Liver (tissue), 9 donors: Measurements from ENCODE around the gene SUGP2. TPM values are rescaled to one million over a fixed set of nuclear protein-coding genes. Genes with fewer than 3 reads are reported as not detected.
A peak's percentile ranks its signal among the peaks of the same experiment; 100 is the strongest.

Source experiments
- DNase-seq: peaks from one replicate; pipeline ENCODE4 v3.0.0-alpha.2; 2017; ENCODE audit warnings: low spot score
- H3K27ac ChIP-seq, 2 donors: one replicate each; pipeline ENCODE4 v1.7.0; 2013; ENCODE audit warnings: inconsistent platforms in 2 of 2, low read length in 2 of 2, control low read depth in 1 of 2, low read depth in 1 of 2, mild to moderate bottlenecking in 1 of 2
- H3K27me3 ChIP-seq, 4 donors: one replicate each; pipeline versions ENCODE4 v1.6.1 to v1.7.0; 2013; ENCODE audit warnings: low read length in 3 of 4, inconsistent platforms in 1 of 4, mild to moderate bottlenecking in 1 of 4, moderate library complexity in 1 of 4; ENCODE audit not compliant: control insufficient read depth in 4 of 4, insufficient read depth in 4 of 4
- H3K36me3 ChIP-seq, 4 donors: one replicate each; pipeline versions ENCODE4 v1.6.1 to v1.7.0; 2013; ENCODE audit warnings: low read length in 3 of 4, mild to moderate bottlenecking in 3 of 4, low read depth in 1 of 4, moderate library complexity in 1 of 4; ENCODE audit not compliant: control insufficient read depth in 4 of 4, insufficient read depth in 3 of 4
- H3K4me1 ChIP-seq, 4 donors: one replicate each; pipeline versions ENCODE4 v1.6.1 to v1.7.0; 2013; ENCODE audit warnings: low read length in 3 of 4, mild to moderate bottlenecking in 3 of 4, moderate library complexity in 1 of 4; ENCODE audit not compliant: control insufficient read depth in 4 of 4, insufficient read depth in 4 of 4
- H3K4me3 ChIP-seq, 3 donors: one replicate each; pipeline versions ENCODE4 v1.6.1 to v1.7.0; 2013; ENCODE audit warnings: low read length in 3 of 3, control low read depth in 1 of 3, low read depth in 1 of 3, mild to moderate bottlenecking in 1 of 3
- H3K9ac ChIP-seq, 2 donors: one replicate each; pipeline ENCODE4 v1.7.0; 2013; ENCODE audit warnings: low read length in 2 of 2, mild to moderate bottlenecking in 2 of 2, moderate library complexity in 2 of 2, control low read depth in 1 of 2, low read depth in 1 of 2
- H3K9me3 ChIP-seq, 4 donors: one replicate each; pipeline versions ENCODE4 v1.6.1 to v1.7.0; 2013; ENCODE audit warnings: low read length in 3 of 4; ENCODE audit not compliant: control insufficient read depth in 4 of 4
- ATF3 ChIP-seq: IDR thresholded peaks from 2 replicates; pipeline ENCODE4 v1.6.1; 2016; ENCODE audit warnings: antibody characterized with exemption
- FOXA1 ChIP-seq: IDR thresholded peaks from 2 replicates; pipeline ENCODE4 v1.6.1; 2016; ENCODE audit warnings: antibody characterized with exemption
- FOXA2 ChIP-seq: IDR thresholded peaks from 2 replicates; pipeline ENCODE4 v1.6.1; 2016; ENCODE audit warnings: antibody characterized with exemption
- GABPA ChIP-seq, 2 donors: IDR thresholded peaks in 1 of 2; conservative IDR thresholded peaks in 1 of 2; 2 replicates each; pipeline ENCODE4 v1.6.1; 2016; ENCODE audit warnings: antibody characterized with exemption in 2 of 2, mild to moderate bottlenecking in 1 of 2, moderate library complexity in 1 of 2
- HNF4A ChIP-seq, 2 donors: conservative IDR thresholded peaks; 2 replicates each; pipeline ENCODE4 v1.6.1; 2016; ENCODE audit warnings: antibody characterized with exemption in 2 of 2, mild to moderate bottlenecking in 2 of 2
- RAD21 ChIP-seq, 2 donors: IDR thresholded peaks; 2 replicates each; pipeline ENCODE4 v1.6.1; 2016; ENCODE audit warnings: antibody characterized with exemption in 2 of 2, mild to moderate bottlenecking in 2 of 2
- REST ChIP-seq: IDR thresholded peaks from 2 replicates; pipeline ENCODE4 v1.6.1; 2016; ENCODE audit warnings: antibody characterized with exemption, mild to moderate bottlenecking
- RXRA ChIP-seq, 2 donors: IDR thresholded peaks; 2 replicates each; pipeline ENCODE4 v1.6.1; 2017 to 2018; ENCODE audit warnings: antibody characterized with exemption in 2 of 2, mild to moderate bottlenecking in 1 of 2
- SP1 ChIP-seq: IDR thresholded peaks from 2 replicates; pipeline ENCODE4 v1.6.1; 2018; ENCODE audit warnings: antibody characterized with exemption, mild to moderate bottlenecking
- TAF1 ChIP-seq: conservative IDR thresholded peaks from 2 replicates; pipeline ENCODE4 v1.6.1; 2016; ENCODE audit warnings: antibody characterized with exemption, mild to moderate bottlenecking
- YY1 ChIP-seq: IDR thresholded peaks from 2 replicates; pipeline ENCODE4 v1.6.1; 2016; ENCODE audit warnings: antibody characterized with exemption, mild to moderate bottlenecking
- ZBTB33 ChIP-seq: IDR thresholded peaks from 2 replicates; pipeline ENCODE4 v1.6.1; 2016; ENCODE audit warnings: antibody characterized with exemption
- WGBS: extraction: QIAGEN DNeasy Blood & Tissue Kit; methylation state at CpG from one replicate; pipeline ENCODE4 v1.1.7; 2013; 5-methylcytosine and 5-hydroxymethylcytosine counted together
- polyA plus RNA-seq, 2 donors: library from polyadenylated mRNA; stranded (reverse) in 1 of 2; unstranded in 1 of 2; fragments of 200-250 nt in 1 of 2; fragments of >200 nt in 1 of 2; fragmentation: Nextera tagmentation in 1 of 2; extraction: Ambion mirVana in 1 of 2; gene quantifications; one replicate each; pipeline versions ENCODE4 v1.2.1 to v1.2.3, GENCODE V29; 2013 to 2015
- total RNA-seq, 2 donors: library from RNA; depleted of rRNA; stranded (reverse); fragments of >200 nt; gene quantifications; one replicate each; pipeline ENCODE4 v1.2.3, GENCODE V29; 2014
- TF ChIP-seq, protein P1 (sequence below): IDR thresholded peaks from 2 replicates; pipeline ENCODE4 v1.6.1; 2016; ENCODE audit warnings: antibody characterized with exemption
- donor health status: healthy.
- donor health status: healthy.
- donor health status: healthy.
- donor health status: healthy.
- donor health status: healthy.

Gene SUGP2
- total and polyA plus RNA-seq, 4 donors, result 9.6 to 29.0 (median 19.2) TPM

- no peaks in the 10 kb centered on the region for H3K27me3 ChIP-seq
- H3K4me3 ChIP-seq, result no peak overlapping the region
- peaks cover 0 to 3% (median 0%) of the 10 kb centered on the region in 4 donors for H3K36me3 ChIP-seq
- H3K4me1 ChIP-seq, result peaks cover 4 to 50% (median 40%) of the 10 kb centered on the region in 4 donors
- H3K9me3 ChIP-seq, result no peaks in the 10 kb centered on the region
- whole genome bisulfite sequencing, result 51% methylated on average over 11 of the region's 11 CpGs
- H3K9ac ChIP-seq, result peak overlapping the region in 1 of 2 donors; percentile 58
- no peak for DNase-seq
- peak overlapping the region; percentile 57 to 65 for H3K27ac ChIP-seq
- no peak for TF ChIP-seq GABPA (IDR thresholded peaks at IDR 0.05 in 1 of 2, conservative IDR thresholded peaks at IDR 0.05 in 1 of 2)
- no peak for TF ChIP-seq FOXA1
- peak in 1 of 2 donors; percentile 15 for TF ChIP-seq RXRA (IDR thresholded peaks at IDR 0.05)
- TF ChIP-seq ATF3, result no peak
Measured at GRCh38 chr19:19067276-19068072, 34.2 kb upstream of the SUGP2 start.

GRCh38 chr19:19064811-19065745 lies 31.8 kb upstream of the SUGP2 start:
- Histone ChIP-seq H3K4me1 (peaks cover 12 to 71% (median 56%) of the 10 kb centered on the region in 4 donors), H3K27ac (peak overlapping the region; percentile 71 to 77), H3K27me3 (no peaks in the 10 kb centered on the region), H3K36me3 (peaks cover 0 to 4% (median 0%) of the 10 kb centered on the region in 4 donors), H3K9ac (peak overlapping the region; percentile 68 to 80), H3K9me3 (no peaks in the 10 kb centered on the region), H3K4me3 (peak overlapping the region; percentile 77 to 79 (median 77))
- no peak for DNase-seq
- 1% methylated on average over 25 of the region's 25 CpGs for WGBS
- TF ChIP-seq ZBTB33 (no peak), FOXA1 (no peak), YY1 (no peak), GABPA (IDR thresholded peaks at IDR 0.05 in 1 of 2, conservative IDR thresholded peaks at IDR 0.05 in 1 of 2) (no peak), REST (no peak), RAD21 (IDR thresholded peaks at IDR 0.05) (no peak), HNF4A (conservative IDR thresholded peaks at IDR 0.05) (no peak), TAF1 (no peak), SP1 (no peak), FOXA2 (no peak)
- TF ChIP-seq, protein P1, sequence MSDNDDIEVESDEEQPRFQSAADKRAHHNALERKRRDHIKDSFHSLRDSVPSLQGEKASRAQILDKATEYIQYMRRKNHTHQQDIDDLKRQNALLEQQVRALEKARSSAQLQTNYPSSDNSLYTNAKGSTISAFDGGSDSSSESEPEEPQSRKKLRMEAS, result no peak
